ENCODE data around the gene EEF1AKMT3.

EEF1AKMT3 gene

DNA sequence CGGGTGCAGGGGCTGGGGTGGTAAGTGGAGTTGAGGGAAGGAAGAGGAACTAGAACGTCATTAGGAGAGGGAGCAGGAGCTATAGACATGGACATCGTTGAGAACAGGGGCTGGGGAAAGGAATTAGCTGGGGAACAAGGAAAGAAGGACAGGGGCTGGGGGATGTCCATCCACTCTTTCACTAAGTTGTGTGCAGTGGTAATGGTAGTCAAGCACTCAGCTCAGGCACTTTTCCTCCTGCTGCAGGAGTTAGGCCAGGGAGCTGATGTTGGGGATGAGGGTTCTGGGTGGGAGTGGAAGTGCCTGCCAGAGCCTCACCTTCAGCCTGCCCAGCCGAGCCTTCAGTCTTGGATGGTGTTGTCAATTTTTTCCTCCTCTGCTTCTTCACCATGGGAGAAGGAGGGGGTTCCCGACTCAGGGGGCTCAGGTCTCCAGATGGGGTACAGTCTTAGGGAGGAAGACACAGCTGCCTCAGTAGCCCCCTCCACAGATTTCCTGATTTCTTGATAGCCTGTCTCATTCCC lies 43.0 kb upstream of the EEF1AKMT3 start:
- Histone ChIP-seq H3K9me3 (ENCODE audit: low read length) (no peaks in the 10 kb centered on the region), H3K9ac (ENCODE audit: low read length) (no peak overlapping the region), H3K36me3 (ENCODE audit: insufficient read depth, low read length) (no peaks in the 10 kb centered on the region), H3K4me1 (ENCODE audit: insufficient read depth, low read length) (no peaks in the 10 kb centered on the region), H3K4me3 (ENCODE audit: low read depth in 1 of 2, low read length in 2 of 2) (no peak overlapping the region), H3K27ac (ENCODE audit: low read depth, low read length) (no peak overlapping the region), H3K27me3 (ENCODE audit: control insufficient read depth in 1 of 2, insufficient read depth in 2 of 2, low read length in 2 of 2) (peaks cover 19 to 42% of the 10 kb centered on the region in 2 donors)

DNA sequence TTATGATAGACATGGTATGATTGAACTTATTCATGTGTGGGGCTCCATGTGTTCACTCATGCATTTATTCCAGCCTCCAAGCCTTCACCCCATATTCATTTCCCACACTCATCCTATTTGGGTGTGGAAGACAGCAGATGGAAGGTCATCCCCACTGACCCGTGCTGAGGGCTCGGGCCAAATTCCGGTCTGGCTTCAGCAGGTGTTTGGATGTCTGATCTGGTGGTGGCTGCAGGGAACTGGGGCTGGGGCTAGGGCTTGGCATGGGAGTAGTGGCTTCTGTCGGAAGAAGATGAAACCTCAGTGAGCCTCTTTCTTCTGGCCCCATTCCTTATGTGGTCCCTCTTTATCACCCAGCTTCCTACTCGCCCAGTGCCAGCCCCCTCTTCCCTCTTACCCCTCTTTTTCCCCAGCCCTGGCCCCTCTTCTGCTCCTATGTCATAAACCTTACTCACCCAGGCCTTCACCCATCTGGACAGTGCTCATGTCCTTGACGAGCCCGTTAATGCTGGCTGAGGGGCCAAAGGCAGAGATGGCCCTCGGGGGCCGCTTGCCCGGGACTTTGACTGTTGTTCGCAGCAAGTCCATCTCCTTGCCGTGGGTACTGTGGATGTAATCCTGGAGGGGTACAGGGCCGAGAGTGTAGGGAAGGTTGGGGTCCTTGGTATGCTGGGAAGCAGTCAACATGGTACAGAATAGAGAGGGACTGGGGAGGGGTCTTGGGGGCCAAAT lies 41.9 kb upstream of the EEF1AKMT3 start:
- H3K27me3 ChIP-seq (ENCODE audit: control insufficient read depth in 1 of 2, insufficient read depth in 2 of 2, low read length in 2 of 2) = peaks cover 30 to 41% of the 10 kb centered on the region in 2 donors
- no peaks in the 10 kb centered on the region for H3K9me3 ChIP-seq (ENCODE audit: low read length)
- H3K27ac ChIP-seq (ENCODE audit: low read depth, low read length) = no peak overlapping the region
- H3K4me3 ChIP-seq (ENCODE audit: low read depth in 1 of 2, low read length in 2 of 2) = no peak overlapping the region
- no peaks in the 10 kb centered on the region for H3K36me3 ChIP-seq (ENCODE audit: insufficient read depth, low read length)
- no peak overlapping the region for H3K9ac ChIP-seq (ENCODE audit: low read length)
- H3K4me1 ChIP-seq (ENCODE audit: insufficient read depth, low read length) = peaks cover under 1% of the 10 kb centered on the region

DNA sequence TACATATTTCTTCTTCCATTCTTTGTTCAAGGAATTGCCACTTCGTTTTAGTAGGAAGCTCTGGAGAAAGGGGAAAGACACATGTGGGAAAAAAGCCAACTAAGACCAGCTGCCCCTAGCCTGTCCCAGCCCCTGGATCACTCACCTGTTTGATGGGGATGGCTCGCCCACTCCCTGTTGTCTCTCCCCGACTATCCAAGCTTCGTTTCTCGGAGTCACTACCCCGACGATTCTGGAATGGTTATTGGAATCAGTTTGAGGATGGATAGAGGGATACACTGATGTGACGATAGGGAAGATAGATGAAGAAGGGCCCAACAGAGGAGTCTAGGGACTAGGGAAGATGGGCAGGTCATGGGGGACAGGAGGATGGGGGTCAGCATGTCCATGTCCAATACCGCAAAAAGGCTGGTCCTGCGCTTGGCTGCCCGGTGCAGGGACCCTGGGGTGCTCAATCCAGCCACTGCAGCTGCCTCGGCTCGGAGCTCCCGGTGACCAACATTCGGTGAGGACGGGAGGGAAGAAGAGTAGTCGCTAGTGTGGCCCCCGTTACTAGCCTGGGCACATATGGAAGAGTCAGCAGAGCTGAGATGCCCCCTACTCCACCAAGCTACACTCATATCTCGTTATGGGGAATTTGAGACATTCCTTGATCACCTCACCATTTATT lies 40.9 kb upstream of the EEF1AKMT3 start:
- no peak overlapping the region for H3K9ac ChIP-seq (ENCODE audit: low read length)
- H3K4me3 ChIP-seq (ENCODE audit: low read depth in 1 of 2, low read length in 2 of 2) = no peak overlapping the region
- no peaks in the 10 kb centered on the region for H3K9me3 ChIP-seq (ENCODE audit: low read length)
- H3K36me3 ChIP-seq (ENCODE audit: insufficient read depth, low read length) = no peaks in the 10 kb centered on the region
- no peak overlapping the region for H3K27ac ChIP-seq (ENCODE audit: low read depth, low read length)
- peaks cover 11% of the 10 kb centered on the region for H3K4me1 ChIP-seq (ENCODE audit: insufficient read depth, low read length)
- peaks cover 39 to 43% of the 10 kb centered on the region in 2 donors for H3K27me3 ChIP-seq (ENCODE audit: control insufficient read depth in 1 of 2, insufficient read depth in 2 of 2, low read length in 2 of 2)

DNA sequence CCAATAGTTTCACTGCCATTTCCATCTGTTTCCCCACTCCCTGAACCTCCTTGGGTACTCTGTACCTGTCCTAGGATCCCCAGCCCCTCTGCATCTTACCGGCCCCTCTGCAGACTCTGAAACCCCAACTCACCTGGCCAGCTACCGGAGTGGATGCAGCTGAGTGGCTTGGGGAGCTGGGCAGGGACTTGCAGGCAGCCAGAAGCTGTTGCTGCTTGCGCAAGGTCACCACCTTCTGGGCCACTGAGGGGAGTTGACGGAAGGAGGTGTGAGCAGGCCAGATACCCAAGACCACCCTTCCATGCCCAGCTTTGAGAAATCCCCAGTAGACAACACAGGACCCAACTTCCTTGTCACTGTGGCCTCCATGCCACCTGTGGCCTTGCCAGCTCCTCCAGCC lies 40.1 kb upstream of the EEF1AKMT3 start:
- Histone ChIP-seq H3K9ac (ENCODE audit: low read length) (no peak overlapping the region), H3K9me3 (ENCODE audit: low read length) (no peaks in the 10 kb centered on the region), H3K4me1 (ENCODE audit: insufficient read depth, low read length) (peaks cover 18% of the 10 kb centered on the region), H3K27ac (ENCODE audit: low read depth, low read length) (no peak overlapping the region), H3K4me3 (ENCODE audit: low read depth in 1 of 2, low read length in 2 of 2) (no peak overlapping the region), H3K36me3 (ENCODE audit: insufficient read depth, low read length) (no peaks in the 10 kb centered on the region), H3K27me3 (ENCODE audit: control insufficient read depth in 1 of 2, insufficient read depth in 2 of 2, low read length in 2 of 2) (peaks cover 43% of the 10 kb centered on the region in 2 donors)

DNA sequence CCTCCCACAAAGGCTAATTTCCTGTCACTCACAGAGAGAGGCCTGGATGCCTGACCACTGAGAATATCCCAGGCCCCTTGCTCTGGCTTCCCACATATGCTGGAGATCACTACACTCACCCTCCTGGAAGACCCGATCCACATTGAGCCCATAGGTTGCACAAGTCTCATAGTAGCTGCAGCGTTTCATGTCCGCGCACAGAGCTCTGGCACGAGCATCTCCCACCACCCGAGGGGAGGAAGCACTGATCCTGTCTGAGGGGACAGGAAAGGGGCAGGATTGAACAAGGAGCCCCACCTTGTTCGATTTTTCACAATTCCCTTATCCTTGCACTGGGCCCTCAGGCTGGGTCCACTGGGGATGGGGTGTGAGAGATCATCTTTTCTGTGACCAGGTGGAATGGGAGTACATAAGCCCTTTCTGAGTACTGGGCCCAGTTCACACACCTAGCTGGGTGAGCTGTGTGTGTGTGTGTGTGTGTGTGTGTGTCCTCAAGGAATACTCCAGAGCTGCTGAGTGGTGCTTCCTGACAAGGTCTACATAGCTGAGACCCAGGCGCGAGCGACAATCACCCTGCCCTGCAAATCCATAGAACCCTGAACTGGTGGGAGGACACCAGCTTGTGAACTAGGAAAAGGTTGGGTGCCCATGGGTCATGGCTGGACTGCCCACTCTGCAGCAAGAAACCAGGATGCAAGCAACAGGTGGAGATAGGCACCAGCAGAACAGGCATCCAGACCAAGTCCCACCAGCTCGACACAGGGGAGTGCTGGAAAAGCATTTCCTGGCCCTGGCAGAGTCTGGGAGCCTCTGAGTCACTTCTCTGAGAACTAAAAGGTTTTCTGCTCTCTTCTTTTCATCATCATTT lies 39.5 kb upstream of the EEF1AKMT3 start:
- Histone ChIP-seq H3K36me3 (ENCODE audit: insufficient read depth, low read length) (no peaks in the 10 kb centered on the region), H3K27me3 (ENCODE audit: control insufficient read depth in 1 of 2, insufficient read depth in 2 of 2, low read length in 2 of 2) (peaks cover 42 to 43% of the 10 kb centered on the region in 2 donors), H3K9me3 (ENCODE audit: low read length) (no peaks in the 10 kb centered on the region), H3K4me3 (ENCODE audit: low read depth in 1 of 2, low read length in 2 of 2) (no peak overlapping the region), H3K9ac (ENCODE audit: low read length) (no peak overlapping the region), H3K27ac (ENCODE audit: low read depth, low read length) (no peak overlapping the region), H3K4me1 (ENCODE audit: insufficient read depth, low read length) (peaks cover 19% of the 10 kb centered on the region)

DNA sequence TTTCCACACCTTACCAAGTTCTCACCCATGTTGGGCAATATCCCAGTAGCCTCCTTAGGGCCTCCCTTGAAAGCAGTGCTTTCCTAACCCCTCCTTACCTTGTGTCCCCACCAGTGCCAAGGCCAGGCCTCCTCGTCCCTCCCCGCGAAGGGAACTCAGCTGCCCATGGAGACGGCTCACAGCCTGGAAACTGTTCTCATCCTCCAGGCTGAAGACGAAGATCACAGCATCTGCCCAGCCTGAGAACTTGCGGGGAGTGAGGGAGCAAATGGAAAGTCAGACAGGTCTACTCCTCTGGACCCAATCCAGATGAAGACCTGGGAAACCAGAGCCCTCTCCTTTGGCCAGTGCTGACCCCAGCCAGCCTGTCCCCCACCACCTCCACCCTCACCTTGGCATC lies 38.5 kb upstream of the EEF1AKMT3 start:
- Histone ChIP-seq H3K36me3 (ENCODE audit: insufficient read depth, low read length) (no peaks in the 10 kb centered on the region), H3K4me3 (ENCODE audit: low read depth in 1 of 2, low read length in 2 of 2) (no peak overlapping the region), H3K9me3 (ENCODE audit: low read length) (no peaks in the 10 kb centered on the region), H3K27me3 (ENCODE audit: control insufficient read depth in 1 of 2, insufficient read depth in 2 of 2, low read length in 2 of 2) (peaks cover 43 to 47% of the 10 kb centered on the region in 2 donors), H3K27ac (ENCODE audit: low read depth, low read length) (no peak overlapping the region), H3K4me1 (ENCODE audit: insufficient read depth, low read length) (peaks cover 19% of the 10 kb centered on the region), H3K9ac (ENCODE audit: low read length) (no peak overlapping the region)

DNA sequence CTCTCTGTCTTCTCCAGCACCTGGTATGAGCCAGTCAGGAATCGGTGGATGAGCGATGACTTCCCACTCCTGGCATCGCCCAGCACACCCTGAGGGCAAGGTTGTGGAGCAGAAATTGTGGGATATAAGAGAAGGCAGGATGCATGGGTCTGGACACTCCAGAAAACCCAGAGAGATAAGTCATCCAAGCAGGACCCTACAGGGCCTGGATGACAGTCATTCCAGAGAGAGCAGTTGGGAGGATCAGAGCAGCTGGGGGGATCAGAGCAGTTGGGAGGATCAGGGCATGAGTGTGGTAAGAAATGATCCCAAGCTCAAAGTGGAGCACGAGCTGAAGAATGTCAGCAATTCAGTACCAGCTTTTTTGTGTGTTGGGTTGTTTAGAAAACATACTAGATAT lies 37.8 kb upstream of the EEF1AKMT3 start:
- H3K4me3 ChIP-seq (ENCODE audit: low read depth in 1 of 2, low read length in 2 of 2) = no peak overlapping the region
- no peaks in the 10 kb centered on the region for H3K9me3 ChIP-seq (ENCODE audit: low read length)
- peaks cover 50 to 54% of the 10 kb centered on the region in 2 donors for H3K27me3 ChIP-seq (ENCODE audit: control insufficient read depth in 1 of 2, insufficient read depth in 2 of 2, low read length in 2 of 2)
- no peak overlapping the region for H3K9ac ChIP-seq (ENCODE audit: low read length)
- H3K4me1 ChIP-seq (ENCODE audit: insufficient read depth, low read length) = peaks cover 19% of the 10 kb centered on the region
- no peak overlapping the region for H3K27ac ChIP-seq (ENCODE audit: low read depth, low read length)
- H3K36me3 ChIP-seq (ENCODE audit: insufficient read depth, low read length) = no peaks in the 10 kb centered on the region

DNA sequence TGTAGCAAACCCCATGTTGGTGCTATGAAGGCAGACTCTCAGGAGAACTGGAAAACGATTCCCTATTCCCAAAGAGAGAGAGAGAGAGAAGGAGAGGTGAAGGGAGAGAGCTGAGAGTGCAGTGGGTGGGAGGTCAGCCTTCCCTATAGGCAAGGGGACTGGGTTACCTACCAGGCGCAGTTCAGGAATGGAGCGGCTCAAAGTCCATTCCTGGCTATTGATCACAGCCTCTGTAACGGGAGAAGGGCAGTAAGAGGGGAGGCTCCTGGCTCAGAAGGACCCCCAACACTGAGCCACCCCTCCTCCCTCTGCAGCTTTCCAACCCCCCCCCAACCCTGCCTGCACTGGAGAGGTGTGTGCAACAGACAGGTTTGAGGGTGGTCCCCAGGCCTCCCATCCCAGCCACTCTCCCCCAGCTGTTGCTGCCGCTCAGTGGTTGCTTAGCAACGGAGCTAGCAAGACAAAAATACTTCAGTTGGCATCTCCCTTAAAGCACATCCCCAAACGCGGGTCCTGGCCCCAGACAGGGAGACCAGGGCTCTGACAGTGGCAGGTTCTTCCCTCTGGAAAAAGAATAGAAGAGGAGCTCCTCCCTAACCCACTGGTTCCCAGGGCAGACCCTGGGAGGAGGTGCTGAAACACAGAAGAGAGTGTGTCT lies 37.1 kb upstream of the EEF1AKMT3 start:
- Histone ChIP-seq H3K9ac (ENCODE audit: low read length) (no peak overlapping the region), H3K27ac (ENCODE audit: low read depth, low read length) (no peak overlapping the region), H3K4me3 (ENCODE audit: low read depth in 1 of 2, low read length in 2 of 2) (no peak overlapping the region), H3K27me3 (ENCODE audit: control insufficient read depth in 1 of 2, insufficient read depth in 2 of 2, low read length in 2 of 2) (peaks cover 53 to 61% of the 10 kb centered on the region in 2 donors), H3K9me3 (ENCODE audit: low read length) (no peaks in the 10 kb centered on the region), H3K36me3 (ENCODE audit: insufficient read depth, low read length) (no peaks in the 10 kb centered on the region), H3K4me1 (ENCODE audit: insufficient read depth, low read length) (peaks cover 19% of the 10 kb centered on the region)

DNA sequence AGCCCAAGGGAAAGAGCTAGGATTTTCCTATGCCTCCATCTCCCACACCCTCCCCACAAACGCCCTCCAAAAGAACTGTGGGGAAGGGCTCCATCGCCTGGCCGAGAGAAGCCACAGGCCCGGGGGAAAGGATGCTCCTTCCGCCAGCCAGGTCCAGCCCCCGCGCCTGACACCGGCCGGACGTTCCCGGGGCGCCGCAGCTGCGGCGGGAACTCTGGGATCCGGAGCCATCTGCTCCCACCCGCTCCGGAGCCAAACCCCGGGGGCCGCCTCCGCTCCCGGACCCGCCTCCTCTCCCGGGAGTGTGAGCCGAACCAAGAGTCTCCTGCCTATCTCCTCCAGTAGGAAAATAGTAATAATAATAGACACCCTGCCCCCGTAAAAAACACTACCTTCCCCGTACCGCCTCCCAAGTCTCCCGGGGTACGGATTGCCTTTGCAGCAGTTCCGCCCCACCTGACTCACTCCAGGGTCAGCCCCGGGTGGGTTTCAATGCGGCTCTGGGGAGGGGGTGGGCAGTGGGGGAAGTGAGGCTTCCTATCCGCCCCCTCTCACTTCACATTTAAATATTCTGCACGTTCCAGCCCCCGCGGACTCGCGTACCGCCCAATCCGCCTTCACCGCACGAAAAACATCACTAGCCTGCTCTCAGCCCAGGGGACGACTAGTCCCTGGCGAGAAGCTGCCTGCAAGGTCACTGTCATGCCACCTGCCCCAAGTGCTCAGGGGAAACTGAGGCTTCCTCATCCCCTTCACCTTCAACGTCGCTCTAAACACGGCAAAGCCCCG lies 36.3 kb upstream of the EEF1AKMT3 start:
- H3K27ac ChIP-seq (ENCODE audit: low read depth, low read length) = no peak overlapping the region
- peaks cover 19% of the 10 kb centered on the region for H3K4me1 ChIP-seq (ENCODE audit: insufficient read depth, low read length)
- no peak overlapping the region for H3K4me3 ChIP-seq (ENCODE audit: low read depth in 1 of 2, low read length in 2 of 2)
- no peaks in the 10 kb centered on the region for H3K9me3 ChIP-seq (ENCODE audit: low read length)
- no peaks in the 10 kb centered on the region for H3K36me3 ChIP-seq (ENCODE audit: insufficient read depth, low read length)
- no peak overlapping the region for H3K9ac ChIP-seq (ENCODE audit: low read length)
- peaks cover 53 to 61% of the 10 kb centered on the region in 2 donors for H3K27me3 ChIP-seq (ENCODE audit: control insufficient read depth in 1 of 2, insufficient read depth in 2 of 2, low read length in 2 of 2)

DNA sequence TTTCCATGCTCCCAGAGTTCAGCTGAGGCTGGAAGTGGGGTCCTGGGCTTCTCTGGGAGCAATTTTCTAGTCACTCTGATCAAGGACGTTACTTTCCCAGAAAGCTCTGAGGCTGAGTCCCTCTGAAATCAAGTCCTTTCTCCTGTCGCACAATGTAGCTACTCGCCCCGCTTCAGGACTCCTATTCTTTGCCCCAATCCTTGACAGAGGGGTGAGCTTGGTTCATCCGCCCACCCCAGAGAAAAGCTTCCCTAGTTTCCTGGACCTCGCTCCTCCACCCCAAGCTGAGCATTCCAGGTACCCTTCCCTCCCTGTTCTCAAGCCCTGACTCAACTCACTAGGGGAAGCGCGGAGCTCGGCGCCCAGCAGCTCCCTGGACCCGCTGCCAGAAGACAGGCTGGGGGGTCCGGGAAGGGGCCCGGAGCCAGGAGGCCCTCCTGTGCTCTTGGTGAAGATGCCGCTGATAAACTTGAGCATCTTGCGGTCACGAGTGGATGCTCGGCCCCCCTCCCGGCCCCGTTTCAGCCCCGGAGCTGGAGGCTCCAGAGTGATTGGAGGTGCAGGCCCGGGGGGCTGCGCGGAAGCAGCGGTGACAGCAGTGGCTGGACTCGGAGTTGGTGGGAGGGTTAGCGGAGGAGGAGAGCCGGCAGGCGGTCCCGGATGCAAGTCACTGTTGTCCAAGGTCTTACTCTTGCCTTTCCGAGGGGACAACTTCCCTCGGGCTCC lies 35.5 kb upstream of the EEF1AKMT3 start:
- Histone ChIP-seq H3K27me3 (ENCODE audit: control insufficient read depth in 1 of 2, insufficient read depth in 2 of 2, low read length in 2 of 2) (peaks cover 53 to 61% of the 10 kb centered on the region in 2 donors), H3K4me1 (ENCODE audit: insufficient read depth, low read length) (peaks cover 19% of the 10 kb centered on the region), H3K9ac (ENCODE audit: low read length) (no peak overlapping the region), H3K9me3 (ENCODE audit: low read length) (no peaks in the 10 kb centered on the region), H3K27ac (ENCODE audit: low read depth, low read length) (no peak overlapping the region), H3K4me3 (ENCODE audit: low read depth in 1 of 2, low read length in 2 of 2) (peak overlapping the region in 1 of 2 donors; percentile 35), H3K36me3 (ENCODE audit: insufficient read depth, low read length) (no peaks in the 10 kb centered on the region)

Measured in muscle layer of colon (tissue), 2 donors.